HepG2 (cell line): Measurements from ENCODE around the gene SULT4A1. TPM values are rescaled to one million over a fixed set of nuclear protein-coding genes. Genes with fewer than 3 reads are reported as not detected.

Source experiments
- ATAC-seq: fragments of 200-7000 bp; cut with Tn5 transposase; 3 replicates; pipeline ENCODE4 v1.9.1; 2020; ENCODE audit warnings: mild to moderate bottlenecking, moderate library complexity
- BruUV-seq: library from RNA; stranded (reverse); fragments of 400-500 nt; replicated peaks from 2 replicates; lab custom pipeline; 2021; lab: Mats Ljungman, UMichigan
- CTCF ChIA-PET: fragments of 300-600 bp; formaldehyde crosslinking; extraction: SDS; loops from one replicate; lab custom pipeline; 2021; ENCODE audit warnings: low total read pairs, inconsistent platforms, low intra/inter-chr PET ratio; lab: Yijun Ruan, JAX
- POLR2A ChIA-PET: fragments of 350-600 bp; sonication (Branson Sonifier 250); formaldehyde crosslinking; loops from one replicate; lab custom pipeline; 2020; ENCODE audit warnings: antibody characterized with exemption, inconsistent platforms; lab: Yijun Ruan, JAX
- DNase-seq: peaks from one replicate; pipeline ENCODE4 v3.0.0-alpha.2; 2015; ENCODE audit warnings: low spot score
- FAIRE-seq: peaks from 3 replicates; lab custom pipeline; 2011; peaks lifted over from hg19 to GRCh38; lab: Jason Lieb, UNC
- H2AFZ ChIP-seq: one replicate; pipeline ENCODE4 v1.6.1; 2011; ENCODE audit warnings: low read length, inconsistent platforms
- H3K27ac ChIP-seq: fragments of 300-600 bp; 3 replicates; pipeline ENCODE4 v1.8.0; 2011; ENCODE audit warnings: mixed run types, mild to moderate bottlenecking, mixed read lengths, low read length, inconsistent platforms; ENCODE audit not compliant: insufficient read depth; ENCODE audit errors: extremely low read length
- H3K27me3 ChIP-seq, 2 experiments: fragments of 200-600 bp in 1 of 2; 2 replicates in 1 of 2; 3 replicates in 1 of 2; pipeline versions ENCODE4 v1.6.0 to v1.8.0; 2011; ENCODE audit warnings: low read length in 2 of 2, mild to moderate bottlenecking in 2 of 2, moderate library complexity in 2 of 2, inconsistent platforms in 1 of 2; ENCODE audit not compliant: insufficient read depth in 2 of 2, control insufficient read depth in 1 of 2
- H3K36me3 ChIP-seq, 2 experiments: fragments of 200-600 bp in 1 of 2; replicated peaks in 1 of 2; 2 replicates in 1 of 2; 3 replicates in 1 of 2; pipeline versions ENCODE4 v1.5.1 to v1.8.0; 2011; ENCODE audit warnings: low read length in 2 of 2, inconsistent platforms in 1 of 2; ENCODE audit not compliant: insufficient read depth in 2 of 2, control insufficient read depth in 1 of 2
- H3K4me1 ChIP-seq: 2 replicates; pipeline ENCODE4 v1.5.1; 2012; ENCODE audit warnings: low read length, inconsistent platforms; ENCODE audit not compliant: insufficient read depth
- H3K4me2 ChIP-seq: 2 replicates; pipeline ENCODE4 v1.6.0; 2011; ENCODE audit warnings: low read depth, low read length, inconsistent platforms
- H3K4me3 ChIP-seq, 3 experiments: fragments of 200-600 bp in 1 of 3; sonication (generic), shearing (Covaris generic) in 1 of 3; replicated peaks in 1 of 3; 2 replicates each; pipeline ENCODE4 v1.5.1; 2011 to 2016; ENCODE audit warnings: low read length in 3 of 3, inconsistent platforms in 2 of 3, low read depth in 2 of 3, mild to moderate bottlenecking in 2 of 3, control low read depth in 1 of 3, mixed read lengths in 1 of 3; ENCODE audit not compliant: insufficient read depth in 1 of 3
- H3K79me2 ChIP-seq: one replicate; pipeline ENCODE4 v1.6.1; 2011; ENCODE audit warnings: low read length, inconsistent platforms; ENCODE audit not compliant: insufficient read depth
- H3K9ac ChIP-seq: 2 replicates; pipeline ENCODE4 v1.6.0; 2011; ENCODE audit warnings: mild to moderate bottlenecking, low read depth, low read length, inconsistent platforms; ENCODE audit not compliant: insufficient read depth
- H3K9me3 ChIP-seq: 2 replicates; pipeline ENCODE4 v1.5.1; 2012; ENCODE audit warnings: mild to moderate bottlenecking, low read length
- H4K20me1 ChIP-seq: 2 replicates; pipeline ENCODE4 v1.6.0; 2011; ENCODE audit warnings: inconsistent platforms, mild to moderate bottlenecking, low read length, moderate library complexity; ENCODE audit not compliant: insufficient read depth
- CTCF ChIP-seq: sonication (generic); formaldehyde crosslinking; IDR thresholded peaks from 2 replicates; pipeline ENCODE4 v1.5.0; 2020; ENCODE audit warnings: mild to moderate bottlenecking, missing genetic modification reagents, moderate library complexity
- DMAP1 ChIP-seq: IDR thresholded peaks from 2 replicates; pipeline ENCODE4 v1.6.1; 2016
- RNF219 ChIP-seq: sonication (generic); formaldehyde crosslinking; IDR thresholded peaks from 2 replicates; pipeline ENCODE4 v1.5.0; 2020; ENCODE audit warnings: mild to moderate bottlenecking, missing genetic modification reagents
- SMAD1 ChIP-seq: sonication (generic); formaldehyde crosslinking; IDR thresholded peaks from 2 replicates; pipeline ENCODE4 v1.4.0; 2020; ENCODE audit warnings: missing genetic modification reagents, low read depth, mild to moderate bottlenecking, borderline replicate concordance
- ZBTB37 ChIP-seq: sonication (generic); formaldehyde crosslinking; IDR thresholded peaks from 2 replicates; pipeline ENCODE4 v1.4.0; 2020; ENCODE audit warnings: mild to moderate bottlenecking, missing genetic modification reagents
- ZNF121 ChIP-seq: sonication (generic); formaldehyde crosslinking; IDR thresholded peaks from 2 replicates; pipeline ENCODE4 v1.5.0; 2020; ENCODE audit warnings: mild to moderate bottlenecking, missing genetic modification reagents
- ZNF616 ChIP-seq: sonication (generic); formaldehyde crosslinking; IDR thresholded peaks from 2 replicates; pipeline ENCODE4 v1.5.0; 2020; ENCODE audit warnings: low read depth, mild to moderate bottlenecking, missing genetic modification reagents
- ZNF674 ChIP-seq: sonication (generic); formaldehyde crosslinking; IDR thresholded peaks from 2 replicates; pipeline ENCODE4 v1.5.0; 2020; ENCODE audit warnings: low read depth, mild to moderate bottlenecking, missing genetic modification reagents
- ZNF710 ChIP-seq: sonication (generic); formaldehyde crosslinking; IDR thresholded peaks from 2 replicates; pipeline ENCODE4 v1.5.0; 2020; ENCODE audit warnings: mild to moderate bottlenecking, missing genetic modification reagents, borderline replicate concordance
- ZNF777 ChIP-seq: sonication (generic); formaldehyde crosslinking; IDR thresholded peaks from 2 replicates; pipeline ENCODE4 v1.4.0; 2020; ENCODE audit warnings: missing genetic modification reagents
- WGBS: methylation state at CpG from one replicate; pipeline ENCODE4 v1.1.6; 2017; ENCODE audit warnings: low lambda C conversion rate; 5-methylcytosine and 5-hydroxymethylcytosine counted together
- in situ Hi-C: cut with HindIII; loops from 2 replicates; pipeline ENCODE4 v1.10.0; 2017; ENCODE audit warnings: low pct_unique_long_range_greater_than_20kb; ENCODE audit not compliant: extremely low pct_ligation_motif_present
- intact Hi-C: fragments of 100-400 bp; cut with micrococcal nuclease; formaldehyde crosslinking; loops from one replicate; pipeline ENCODE4 v1.10.0; 2022; ENCODE audit not compliant: unreplicated experiment
- polyA plus RNA-seq, 8 experiments: library from polyadenylated mRNA; depleted of rRNA in 3 of 8; stranded (reverse) in 7 of 8; unstranded in 1 of 8; fragments of >200 nt; fragmentation: Illumina TruSeq in 4 of 8; extraction: Trizol in 4 of 8; gene quantifications; 2 replicates each; pipeline versions ENCODE4 v1.2.1 to v1.2.3, GENCODE V29; 2011 to 2016; ENCODE audit warnings: low read depth in 4 of 8, missing spikeins in 1 of 8, mixed read lengths in 1 of 8; ENCODE audit not compliant: insufficient read depth in 1 of 8
- total RNA-seq, 5 experiments: library from RNA; depleted of rRNA; stranded (reverse); fragments of >200 nt; fragmentation: Illumina TruSeq; extraction: Trizol; gene quantifications; 2 replicates each; pipeline ENCODE4 v1.2.3, GENCODE V29; 2016; ENCODE audit warnings: low read depth in 1 of 5

The SULT4A1 gene
- total and polyA plus RNA-seq, 2 of the 13 experiments (the other 11 are each of a cell fraction or from before 2014, with no cell fraction given) = not detected

- Histone ChIP-seq H3K27me3 (peaks cover 12 to 48% of the 10 kb centered on the region in 2 experiments; a peak in 4 of 5 replicates), H3K79me2 (no peaks in the 10 kb centered on the region), H3K4me2 (no peak within 1 kb of the TSS), H4K20me1 (peaks cover 4% of the 10 kb centered on the region; the same call in 1 of the 2 replicates), H3K36me3 (no peaks in the 10 kb centered on the region), H3K9ac (no peak within 1 kb of the TSS), H3K4me1 (no peaks in the 10 kb centered on the region), H2AFZ (no peak within 1 kb of the TSS), H3K4me3 (no peak within 1 kb of the TSS), H3K9me3 (no peaks in the 10 kb centered on the region), H3K27ac (no peak within 1 kb of the TSS)
- intact Hi-C loops (no loop called here), in situ Hi-C loops (loop anchor here (25.0 kb wide), 1 partner anchor 746 kb away; no protein-coding TSS in a partner anchor)
- ChIA-PET CTCF (no interaction called here), POLR2A (no interaction called here)
- ATAC-seq = no peak
- BruUV-seq = no TSS peak
- TF ChIP-seq SMAD1 (CRISPR knock-in tag) (no peak), ZNF616 (CRISPR knock-in tag) (no peak), RNF219 (CRISPR knock-in tag) (no peak), ZBTB37 (CRISPR knock-in tag) (no peak), DMAP1 (CRISPR knock-in tag) (no peak), ZNF121 (CRISPR knock-in tag) (no peak), ZNF674 (CRISPR knock-in tag) (no peak), ZNF710 (CRISPR knock-in tag) (no peak), CTCF (no peak), ZNF777 (CRISPR knock-in tag) (no peak)
- WGBS = 27% methylated on average over 14 of the region's 72 CpGs
- FAIRE-seq = no peak
- no peak for DNase-seq
Measured at GRCh38 chr22:43891360-43892182, 29.3 kb upstream of the SULT4A1 start, which contains the start of gene PNPLA5. Gene PNPLA5 (minus strand): TSS chr22:43892013. CDS start chr22:43891880, 133 bp downstream.
